Stimulated activated CD4-positive, alpha-beta T cell treated with anti-CD3 and anti-CD28 coated beads, TNF-alpha, amount 100 ng/mL, for 4 hours (primary cell): Measurements from ENCODE around the gene CDC34.

Experiments used
- DNase-seq, 3 experiments: peaks; one replicate each; pipeline ENCODE4 v3.0.0-alpha.2; 2020; ENCODE audit warnings: low read depth in 3 of 3

CDC34 gene, protein sequence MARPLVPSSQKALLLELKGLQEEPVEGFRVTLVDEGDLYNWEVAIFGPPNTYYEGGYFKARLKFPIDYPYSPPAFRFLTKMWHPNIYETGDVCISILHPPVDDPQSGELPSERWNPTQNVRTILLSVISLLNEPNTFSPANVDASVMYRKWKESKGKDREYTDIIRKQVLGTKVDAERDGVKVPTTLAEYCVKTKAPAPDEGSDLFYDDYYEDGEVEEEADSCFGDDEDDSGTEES

DNA sequence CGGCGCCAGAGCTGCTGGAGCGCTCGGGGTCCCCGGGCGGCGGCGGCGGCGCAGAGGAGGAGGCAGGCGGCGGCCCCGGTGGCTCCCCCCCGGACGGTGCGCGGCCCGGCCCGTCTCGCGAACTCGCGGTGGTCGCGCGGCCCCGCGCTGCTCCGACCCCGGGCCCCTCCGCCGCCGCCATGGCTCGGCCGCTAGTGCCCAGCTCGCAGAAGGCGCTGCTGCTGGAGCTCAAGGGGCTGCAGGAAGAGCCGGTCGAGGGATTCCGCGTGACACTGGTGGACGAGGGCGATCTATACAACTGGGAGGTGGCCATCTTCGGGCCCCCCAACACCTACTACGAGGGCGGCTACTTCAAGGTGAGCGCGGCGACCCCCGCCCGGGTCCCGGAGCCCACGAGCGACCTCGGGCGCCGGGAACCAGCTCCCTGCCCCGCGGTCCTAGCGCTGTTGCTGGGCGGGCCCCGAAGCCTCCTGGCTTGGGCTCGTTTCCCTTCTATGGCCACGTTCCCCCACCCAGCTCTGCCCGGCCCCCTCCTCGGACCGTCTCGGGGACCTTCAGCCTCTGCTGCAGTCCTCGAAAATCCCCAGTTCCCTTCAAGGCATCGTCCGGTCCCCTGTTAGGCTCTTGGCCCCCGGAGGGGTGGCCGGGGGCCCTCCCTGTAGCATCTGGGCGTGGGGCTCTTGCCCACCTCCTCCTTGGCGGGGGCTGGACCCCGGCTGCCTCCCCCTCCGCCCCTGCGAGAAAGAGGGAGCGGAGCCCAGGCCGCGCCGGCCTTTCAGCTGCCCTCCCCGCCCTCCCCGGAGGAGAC is at the start of gene CDC34:
CDC34 (plus strand) TSS at position 8 of the 808 bp plus-strand sequence; CDS start at position 180, 172 bp downstream.
- DNase-seq, result no peak

DNA sequence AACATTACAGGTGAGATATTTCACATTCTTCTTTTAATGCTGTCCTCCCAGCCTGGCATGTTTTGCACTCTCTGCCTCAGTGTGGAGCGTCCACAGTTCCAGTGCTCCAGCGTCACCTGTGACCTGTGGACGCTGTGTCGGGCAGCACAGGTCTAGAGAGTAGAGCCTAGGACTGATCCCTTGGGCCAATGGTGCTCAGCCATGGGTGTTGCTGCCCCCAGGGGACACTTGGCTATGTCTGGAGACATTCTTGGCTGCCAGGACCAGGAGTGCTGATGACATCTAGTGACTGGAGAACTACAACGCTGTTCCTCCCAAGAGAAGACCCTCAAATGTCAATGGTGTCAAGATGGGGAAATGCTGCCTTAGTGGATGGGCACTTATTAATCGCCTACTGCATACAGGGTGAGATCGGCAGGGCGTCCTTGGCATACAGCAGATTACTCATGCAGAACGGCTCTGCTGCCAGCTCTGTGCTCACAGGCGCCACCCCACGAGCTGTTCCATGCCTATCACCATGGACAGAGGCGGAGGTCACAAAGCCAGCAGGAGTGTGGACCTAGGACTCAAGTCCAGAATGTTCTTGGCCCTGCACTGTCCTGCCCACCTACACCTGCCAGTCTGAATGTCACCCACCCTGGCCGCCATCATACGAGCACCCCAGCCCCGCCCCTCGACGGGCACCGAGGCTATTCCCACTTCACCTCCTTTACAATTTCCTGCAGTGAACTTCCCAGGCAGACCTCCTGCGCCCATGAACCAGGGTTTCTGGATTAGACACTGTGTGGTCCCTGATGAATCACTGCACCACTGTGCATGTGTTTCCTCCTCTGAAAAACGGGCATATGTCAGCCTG is 49.1 kb upstream of the CDC34 start:
- no peak for DNase-seq

DNA sequence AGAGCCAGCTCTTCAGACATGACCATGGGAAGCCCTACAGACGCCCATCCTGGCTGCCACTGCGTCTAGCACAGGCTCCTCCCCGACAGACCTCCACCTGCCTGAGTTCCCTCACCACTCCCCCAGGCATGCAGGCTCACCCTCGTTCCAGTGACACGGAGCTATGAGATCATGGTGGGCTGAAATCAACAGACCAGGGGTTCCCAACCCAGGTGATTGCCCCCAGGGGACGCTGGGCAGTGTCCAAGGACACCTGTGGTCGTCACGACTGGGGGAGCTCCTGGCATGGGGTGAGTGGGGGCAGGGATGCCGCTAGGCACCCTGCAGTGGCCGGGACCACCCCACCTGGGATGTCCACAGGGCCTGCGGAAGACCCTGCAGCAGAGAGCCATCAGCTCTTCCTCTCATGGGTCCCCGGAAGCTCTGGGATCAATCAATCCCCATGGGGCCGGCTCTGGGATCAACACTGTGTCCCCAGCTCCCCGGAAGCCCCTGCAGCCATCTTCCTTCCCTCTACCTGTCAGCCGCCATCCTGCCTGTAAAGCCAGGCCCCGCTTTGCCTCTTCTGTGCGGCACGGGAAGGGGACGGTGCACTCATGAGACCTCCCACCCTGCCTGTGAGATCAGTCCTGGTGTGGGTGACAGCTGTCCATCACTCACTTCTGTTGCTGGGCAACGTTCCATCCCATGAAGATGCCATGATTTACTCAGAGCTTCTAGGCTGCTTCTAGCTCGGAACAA is 48.1 kb upstream of the CDC34 start:
- no peak for DNase-seq

DNA sequence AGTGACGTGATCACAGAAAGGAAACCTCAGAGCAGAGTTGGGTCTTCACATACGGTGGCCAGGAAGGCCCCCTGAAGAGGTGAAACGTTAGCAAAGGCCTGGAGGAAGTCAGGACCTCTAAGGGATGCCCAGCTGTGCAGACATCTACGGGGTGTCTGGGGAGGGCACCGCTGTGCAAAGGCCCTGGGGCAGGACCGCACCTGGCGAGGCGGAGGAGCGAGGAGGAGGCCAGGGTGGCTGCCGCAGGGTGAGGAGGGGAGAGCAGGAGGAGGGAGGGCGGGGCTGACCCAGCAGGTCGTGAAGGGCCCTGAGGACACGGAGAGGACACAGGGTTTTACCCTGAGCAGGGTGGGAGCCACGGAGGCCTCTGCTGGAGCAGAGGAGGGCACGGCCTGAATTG is 47.1 kb upstream of the CDC34 start:
- DNase-seq, result no peak

DNA sequence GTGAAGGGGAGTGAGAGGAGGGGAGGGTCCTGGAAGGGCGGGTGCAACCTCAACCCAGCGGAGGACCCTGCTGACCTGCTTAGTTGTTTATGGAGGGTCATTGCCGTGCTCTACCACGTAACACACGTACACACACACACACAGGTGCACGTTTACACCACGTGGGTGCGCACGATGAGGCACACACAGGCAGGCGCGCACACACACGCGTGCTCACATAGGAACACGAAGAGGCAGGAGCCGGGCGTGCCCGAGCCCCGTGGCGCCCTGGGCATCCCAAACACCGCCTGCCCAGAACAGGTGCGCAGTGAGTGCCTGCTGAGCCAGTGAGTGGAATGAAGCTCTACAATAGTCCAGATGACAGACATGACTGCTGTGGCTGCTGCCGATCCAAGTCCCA is 46.5 kb upstream of the CDC34 start:
- no peak for DNase-seq

DNA sequence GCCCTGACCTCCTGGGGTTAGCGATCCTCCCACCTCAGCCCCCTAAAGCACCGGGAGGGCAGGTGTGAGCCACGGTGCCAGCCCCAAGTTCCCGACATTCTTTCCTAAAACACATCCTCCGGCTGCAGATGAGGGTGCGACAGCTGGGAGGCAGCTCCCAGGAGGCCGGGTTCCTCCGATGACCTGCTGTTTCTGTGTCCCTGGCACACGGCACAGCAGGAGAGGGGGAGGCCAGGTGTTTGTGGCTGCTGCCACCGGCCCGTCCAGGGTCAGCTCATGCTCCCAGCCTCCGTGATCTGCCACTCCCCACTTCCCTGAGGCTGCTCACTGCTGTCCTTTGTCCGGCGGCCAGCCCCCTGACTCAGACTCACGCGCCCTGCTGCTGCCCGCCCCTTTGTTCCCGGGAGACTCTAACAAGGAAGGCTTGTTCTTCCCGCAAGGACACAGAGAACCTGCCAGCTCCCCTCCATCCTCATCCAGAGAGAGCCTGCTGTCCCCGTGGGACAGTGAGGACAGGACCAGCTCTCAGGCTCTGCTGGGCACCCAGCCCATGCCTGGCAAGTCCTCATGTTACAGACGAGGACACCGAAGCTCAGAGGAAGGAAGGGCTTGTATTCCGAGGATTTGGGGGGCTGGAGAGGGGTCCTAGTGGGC is 45.9 kb upstream of the CDC34 start:
- no peak for DNase-seq

DNA sequence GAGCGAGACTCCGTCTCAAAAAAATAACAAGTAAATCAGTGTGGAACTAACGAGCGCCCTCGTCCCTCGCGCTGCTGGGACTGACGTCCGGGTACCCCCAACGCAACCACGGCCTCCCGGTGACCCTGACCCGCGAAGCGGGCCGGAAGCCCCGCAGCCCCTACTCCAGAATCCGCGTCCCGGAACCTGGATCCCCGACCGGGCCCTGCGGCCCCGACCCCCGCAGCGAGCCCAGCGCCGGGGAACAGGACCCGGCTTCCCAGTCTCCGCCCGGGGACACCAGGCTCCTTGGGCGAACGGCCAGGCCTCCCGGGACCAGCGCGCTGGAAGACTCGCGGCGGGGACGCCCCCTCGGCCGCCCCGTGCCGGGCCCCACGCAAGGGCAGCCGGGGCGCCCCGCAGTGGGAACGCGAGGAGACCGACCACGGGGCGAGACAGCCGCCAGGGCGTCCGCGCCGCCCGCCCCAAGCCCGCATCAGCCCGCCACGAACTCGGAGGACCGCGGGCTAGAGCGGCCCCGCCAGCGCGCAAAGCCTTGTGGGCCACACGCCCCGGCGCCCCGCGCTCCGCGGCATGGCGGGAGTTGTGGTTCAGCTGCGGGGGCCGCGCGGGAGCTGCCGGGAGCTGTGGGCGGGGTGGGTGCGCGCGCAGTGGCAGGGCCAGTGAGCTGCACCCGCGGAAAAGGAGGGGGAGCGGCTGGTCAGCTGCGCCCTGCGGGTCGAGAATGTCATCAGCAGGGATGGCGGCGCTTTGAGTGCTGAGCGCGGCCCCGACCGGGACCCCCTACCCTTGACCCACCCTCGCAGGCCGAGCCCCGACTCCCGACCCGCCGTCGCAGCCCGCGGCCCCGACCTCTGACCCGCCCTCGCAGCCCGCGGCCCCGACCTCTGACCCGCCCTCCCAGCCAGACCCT is 42.8 kb upstream of the CDC34 start:
- peak; percentile 87 to 94 (median 91) for DNase-seq

DNA sequence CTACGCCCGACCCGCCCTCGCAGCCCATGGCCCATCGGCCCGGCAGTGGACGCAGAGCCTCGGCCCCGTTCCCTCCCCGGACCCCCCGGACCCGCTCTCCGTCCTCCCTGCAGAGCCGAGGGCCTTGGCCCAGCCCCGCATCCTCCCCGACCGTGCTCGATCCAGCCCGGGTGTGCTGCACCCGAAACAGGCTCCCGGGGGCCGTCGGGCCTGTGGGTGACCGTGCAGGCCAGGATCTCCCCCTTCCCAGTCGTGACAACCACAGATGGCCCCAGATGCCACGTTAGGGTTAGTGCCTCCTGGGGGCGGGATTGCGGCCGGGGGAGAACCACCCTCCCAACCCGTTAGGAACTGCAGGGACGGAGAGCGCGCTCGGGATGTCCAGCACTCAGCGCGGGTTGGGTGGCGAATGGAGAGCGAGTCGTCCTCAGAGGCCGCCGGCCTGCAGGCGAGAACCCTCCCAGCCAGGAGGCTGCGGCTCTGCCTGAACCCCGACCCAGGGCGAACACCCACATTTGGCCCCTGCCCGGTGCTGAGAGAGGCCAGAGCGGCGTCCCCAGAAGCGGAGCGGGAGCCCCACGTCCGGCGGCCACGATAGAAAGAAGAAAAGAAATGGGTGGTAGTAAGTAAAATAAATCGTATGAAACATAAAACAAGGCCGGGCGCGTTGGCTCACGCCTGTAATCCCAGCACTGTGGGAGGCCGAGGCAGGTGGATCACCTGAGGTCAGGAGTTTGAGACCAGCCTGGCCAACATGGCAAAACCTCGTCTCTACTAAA is 42.0 kb upstream of the CDC34 start:
- DNase-seq, result no peak

DNA sequence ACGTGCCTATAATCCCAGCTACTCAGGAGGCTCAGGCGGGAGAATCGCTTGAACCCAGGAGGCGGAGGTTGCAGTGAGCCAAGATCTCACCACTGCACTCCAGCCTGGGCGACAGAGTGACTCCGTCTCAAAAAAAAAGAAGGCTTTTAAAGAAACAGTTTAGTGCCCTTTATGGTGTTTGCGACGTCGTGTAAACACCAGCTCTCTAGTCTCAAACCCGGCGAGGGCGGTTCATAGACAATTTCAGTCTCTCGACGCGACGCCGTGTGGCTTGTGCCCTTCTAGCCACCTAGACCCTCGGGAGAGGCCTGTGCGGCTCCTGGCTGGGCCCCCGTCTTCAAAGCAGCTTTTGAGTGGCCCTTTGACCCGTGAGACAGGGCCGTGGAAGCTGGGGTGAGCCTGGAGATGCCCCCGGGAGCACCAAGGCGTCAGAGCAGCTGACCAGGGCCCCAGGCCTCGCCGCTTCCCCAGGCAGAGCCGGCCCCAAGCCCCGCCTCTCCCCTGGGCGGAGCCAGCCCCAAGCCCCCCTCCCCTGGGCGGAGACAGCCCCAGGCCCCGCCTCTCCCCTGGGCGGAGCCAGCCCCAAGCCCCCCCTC is 40.3 kb upstream of the CDC34 start:
- DNase-seq, result no peak

DNA sequence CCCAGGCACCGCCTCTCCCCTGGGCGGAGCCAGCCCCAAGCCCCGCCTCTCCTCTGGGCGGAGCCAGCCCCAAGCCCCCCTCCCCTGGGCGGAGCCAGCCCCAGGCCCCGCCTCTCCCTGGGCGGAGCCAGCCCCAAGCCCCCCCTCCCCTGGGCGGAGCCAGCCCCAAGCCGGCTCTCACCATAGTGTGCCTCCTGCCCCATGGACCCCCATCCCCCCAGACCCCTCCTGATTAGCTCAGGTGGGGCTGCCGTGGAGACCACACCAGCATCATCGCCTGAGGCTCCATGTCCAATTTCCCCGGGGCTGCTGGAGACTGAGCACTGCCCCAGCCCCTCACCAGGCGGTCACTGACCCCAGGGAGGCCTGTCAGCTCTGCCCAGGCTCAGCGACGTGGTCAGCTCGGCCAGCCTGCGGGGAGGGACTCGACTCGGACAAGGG is 39.4 kb upstream of the CDC34 start:
- DNase-seq, result no peak

DNA sequence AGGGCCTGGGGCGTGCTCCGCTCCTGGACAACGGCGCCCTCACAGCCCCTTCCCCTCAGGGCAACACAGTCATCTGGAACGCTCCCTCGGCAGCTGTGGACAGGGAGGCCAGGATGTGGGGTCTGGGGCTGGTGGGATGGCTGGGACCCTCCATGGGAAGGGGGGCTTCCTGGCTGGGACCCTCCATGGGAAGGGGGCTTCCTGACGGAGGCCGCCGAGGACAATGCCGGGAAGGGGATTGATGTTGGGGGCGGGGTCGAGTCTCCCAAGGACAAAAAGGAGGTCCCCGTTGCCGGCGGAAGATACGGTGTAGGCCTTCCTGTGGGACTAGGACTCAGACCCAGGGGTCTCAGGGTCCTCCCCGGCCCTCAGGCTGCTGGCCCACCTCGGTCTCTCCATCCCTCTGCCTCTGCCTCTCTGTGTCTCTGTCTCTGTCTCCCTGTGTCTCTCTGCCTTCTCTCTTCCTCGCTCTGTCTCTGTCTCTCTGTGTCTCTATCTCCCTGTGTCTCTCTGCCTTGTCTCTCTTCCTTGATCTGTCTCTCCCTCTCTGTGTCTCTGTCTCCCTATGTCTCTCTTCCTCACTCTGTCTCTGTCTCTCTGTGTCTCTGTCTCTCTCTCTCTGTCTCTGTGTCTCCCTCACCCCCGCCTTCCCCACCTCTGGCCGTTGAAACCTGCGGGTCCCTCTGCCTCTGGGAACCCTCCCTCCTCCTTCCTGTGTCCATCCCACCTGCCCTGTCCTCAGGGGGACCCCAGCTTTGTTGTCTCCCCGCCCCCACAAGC is 38.0 kb upstream of the CDC34 start:
- no peak for DNase-seq

DNA sequence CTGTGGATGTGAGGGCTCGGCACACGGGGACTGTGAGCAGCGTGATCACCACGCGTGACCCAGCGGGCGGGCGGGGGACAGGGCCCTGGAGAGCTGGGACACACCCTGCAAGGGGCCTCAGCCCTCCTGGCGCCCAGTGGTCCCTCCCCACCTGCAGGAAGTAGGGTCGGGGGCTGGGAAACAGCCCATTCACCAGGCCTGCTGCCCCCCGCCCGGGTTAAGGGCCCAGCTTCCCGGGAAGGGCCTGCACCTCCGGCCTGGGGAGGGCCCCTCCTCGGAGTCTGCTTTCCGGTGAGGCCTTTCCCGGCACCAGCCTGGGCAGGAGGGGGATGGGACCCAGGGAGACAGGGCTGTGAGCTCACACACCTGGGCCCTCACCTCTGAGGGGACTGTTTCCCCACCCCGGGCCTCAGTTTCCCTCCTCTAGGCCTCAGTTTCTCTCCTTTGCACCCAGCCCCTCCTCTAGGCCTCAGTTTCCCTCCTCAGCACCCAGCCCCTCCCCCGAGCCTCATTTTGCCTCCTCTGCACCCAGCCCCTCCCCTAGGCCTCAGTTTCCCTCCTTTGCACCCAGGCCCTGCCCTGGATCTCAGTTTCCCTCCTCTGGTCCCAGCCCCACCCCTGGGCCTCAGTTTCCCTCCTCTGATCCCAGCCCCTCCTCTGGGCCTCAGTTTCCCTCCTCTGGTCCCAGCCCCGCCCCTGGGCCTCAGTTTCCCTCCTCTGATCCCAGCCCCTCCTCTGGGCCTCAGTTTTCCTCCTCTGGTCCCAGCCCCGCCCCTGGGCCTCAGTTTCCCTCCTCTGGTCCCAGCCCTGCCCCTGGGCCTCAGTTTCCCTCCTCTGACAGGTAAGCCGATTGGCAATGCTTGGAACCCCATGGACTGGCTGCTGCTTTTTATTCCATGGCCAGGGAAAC is 37.1 kb upstream of the CDC34 start:
- no peak for DNase-seq

DNA sequence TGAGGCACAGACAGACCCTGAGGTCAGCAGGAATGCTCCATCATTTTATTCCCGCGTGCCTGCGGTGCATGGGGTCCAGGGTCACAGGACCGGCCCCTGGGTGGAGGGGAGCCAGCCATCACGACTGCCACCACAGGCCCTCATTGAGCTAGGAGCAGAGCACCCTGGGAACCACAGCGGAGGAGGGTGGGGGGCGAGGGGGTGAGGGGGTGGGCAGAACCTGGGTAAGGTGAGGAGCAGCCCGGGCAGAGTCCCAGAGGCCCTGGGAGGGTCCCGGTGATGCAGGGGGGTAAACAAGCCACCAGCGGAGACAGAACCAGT is 36.5 kb upstream of the CDC34 start:
- no peak for DNase-seq

DNA sequence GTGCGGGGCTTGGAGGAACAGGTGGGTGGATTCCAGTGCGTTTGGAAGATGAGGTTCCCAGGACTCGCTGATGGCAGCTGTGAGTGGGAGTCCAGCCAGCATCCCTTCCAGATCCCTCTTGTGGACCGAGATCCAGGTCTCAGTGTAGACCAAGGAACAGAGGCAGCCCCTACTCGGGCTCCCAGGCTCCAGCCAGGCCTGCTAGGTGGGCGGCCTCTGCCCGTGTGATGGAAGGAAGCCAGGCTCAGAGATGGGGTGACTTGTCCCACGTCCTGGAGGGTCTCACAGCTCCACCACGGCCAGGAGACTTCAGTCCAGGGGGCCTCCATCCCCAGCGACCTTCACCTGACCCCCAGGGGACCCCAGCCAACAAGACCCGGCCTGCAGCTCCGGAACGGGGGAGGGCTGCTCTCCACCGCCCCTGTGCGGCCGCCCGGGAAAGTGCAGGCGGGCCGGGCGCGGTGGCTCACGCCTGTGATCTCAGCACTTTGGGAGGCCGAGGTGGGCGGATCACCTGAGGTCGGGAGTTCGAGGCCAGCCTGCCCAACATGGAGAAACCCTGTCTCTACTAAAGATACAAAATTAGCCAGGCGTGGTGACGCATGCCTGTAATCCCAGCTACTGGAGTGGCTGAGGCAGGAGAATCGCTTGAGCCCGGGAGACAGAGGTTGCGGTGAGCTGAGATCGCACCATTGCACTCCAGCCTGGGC is 36.0 kb upstream of the CDC34 start:
- DNase-seq, result no peak

DNA sequence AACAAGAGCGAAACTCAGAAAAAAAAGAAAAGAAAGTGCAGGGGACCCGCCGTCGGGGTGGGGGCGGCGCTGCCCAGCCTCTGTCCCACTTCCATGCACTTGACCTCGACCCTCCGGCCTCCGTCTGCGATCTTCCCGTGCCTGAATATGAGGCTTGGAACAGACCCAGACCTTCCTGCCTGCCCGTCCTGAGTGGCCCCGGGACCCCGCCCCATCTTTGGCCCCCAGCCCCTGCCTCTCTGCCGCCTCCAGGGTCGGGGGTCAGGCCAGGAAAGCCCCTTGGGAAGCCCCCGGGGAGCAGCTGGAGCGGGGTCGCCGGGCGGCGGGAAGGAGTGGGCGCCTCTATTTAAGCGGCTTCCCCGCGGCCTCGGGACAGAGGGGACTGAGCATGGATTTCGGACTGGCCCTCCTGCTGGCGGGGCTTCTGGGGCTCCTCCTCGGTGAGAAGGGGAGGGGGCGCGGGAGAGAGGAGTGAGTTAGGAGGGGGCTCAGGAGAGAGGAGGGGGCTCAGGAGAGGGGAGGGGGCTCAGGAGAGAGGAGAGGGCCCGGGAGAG is 35.4 kb upstream of the CDC34 start, which contains the start of gene MADCAM1:
MADCAM1 (plus strand) TSS at position 375 of the 554 bp plus-strand sequence; CDS start at position 389, 14 bp downstream.
- DNase-seq, result no peak

DNA sequence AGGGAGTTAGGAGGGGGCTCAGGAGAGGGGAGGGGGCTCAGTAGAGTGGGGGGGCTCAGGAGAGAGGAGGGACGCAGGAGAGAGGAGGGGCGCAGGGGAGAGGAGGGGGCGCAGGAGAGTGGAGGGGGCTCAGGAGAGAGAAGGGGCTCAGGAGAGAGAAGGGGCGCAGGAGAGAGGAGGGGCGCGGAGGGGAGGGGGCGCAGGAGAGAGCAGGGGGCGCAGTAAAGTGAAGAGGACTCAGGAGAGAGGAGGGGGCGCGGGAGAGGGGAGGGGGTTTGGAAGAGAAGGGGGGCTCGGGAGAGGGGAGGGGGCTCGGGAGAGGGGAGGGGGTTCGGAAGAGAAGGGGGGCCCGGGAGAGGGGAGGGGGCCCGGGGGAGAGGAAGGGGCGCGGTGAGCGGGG is 34.6 kb upstream of the CDC34 start:
- no peak for DNase-seq
